ENCODE data around the gene RCAN1. TPM values are rescaled to one million over a fixed set of nuclear protein-coding genes. Genes with fewer than 3 reads are reported as not detected.

RCAN1 gene
- total and polyA plus RNA-seq, 2 of the 4 experiments (the other 2 are of a cell fraction): 53.5 to 175 TPM

DNA sequence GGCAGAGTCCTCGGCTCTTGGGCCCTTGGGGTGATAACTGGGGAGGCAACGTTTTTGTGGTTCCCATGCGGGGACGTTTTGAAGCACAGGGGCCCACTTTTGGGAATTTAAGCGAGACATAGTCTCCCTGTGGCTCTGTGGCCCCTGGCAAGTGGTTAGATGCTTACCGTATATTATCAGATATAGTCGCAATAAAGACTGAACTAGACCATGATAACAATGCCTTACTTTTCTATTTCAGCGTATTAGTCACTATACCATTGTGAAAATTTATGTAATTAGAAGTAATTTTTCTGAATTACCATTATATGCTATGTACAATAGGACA, 538 bp upstream of the RCAN1 start:
- DNase-seq (no peak), ATAC-seq (ENCODE audit: low read depth) (peak; percentile 52)
- CTCF ChIA-PET: interaction anchor here (2.1 kb wide), 1 partner anchor 13 kb away, joined by 8 read pairs; no protein-coding TSS in a partner anchor
- Histone ChIP-seq H2AK5ac (ENCODE audit: low read depth, low read length) (no peak overlapping the region), H3K56ac (ENCODE audit: extremely low read depth, insufficient read depth, low read length) (no peak overlapping the region), H4K20me1 (ENCODE audit: insufficient read depth, low read length) (no peaks in the 10 kb centered on the region), H4K5ac (ENCODE audit: low read depth, low read length) (peak overlapping the region; percentile 71; the same call in 1 of the 2 replicates), H3K27me3 (ENCODE audit: control insufficient read depth, insufficient read depth, low read length) (peaks cover 12% of the 10 kb centered on the region), H2BK20ac (ENCODE audit: low read depth, low read length) (no peak overlapping the region), H3K9me1 (ENCODE audit: insufficient read depth, low read length) (0 out of 2 replicates have a peak, but pooled peaks cover 5% of the 10 kb centered on the region), H3K4me3 (ENCODE audit: insufficient read depth, low read depth, low read length) (peak overlapping the region; percentile 63), H2AK9ac (replicated peaks; ENCODE audit: low read depth, low read length, poor library complexity) (no peak overlapping the region), H2BK120ac (ENCODE audit: low read depth, low read length) (peak overlapping the region; percentile 82; the same call in 1 of the 2 replicates), H3K36me3 (ENCODE audit: control insufficient read depth, insufficient read depth, low read length) (no peaks in the 10 kb centered on the region), H3K18ac (ENCODE audit: low read depth, low read length) (no peak overlapping the region), H2BK5ac (ENCODE audit: low read depth, low read length, poor library complexity, severe bottlenecking) (peak overlapping the region; percentile 70), H3K4ac (ENCODE audit: low read depth, low read length) (peak overlapping the region; percentile 82; the same call in 1 of the 2 replicates), H3K14ac (replicated peaks; ENCODE audit: low read depth, low read length) (0 out of 2 replicates have a peak overlapping the region, but pooled peaks have one; percentile 63), H2AFZ (replicated peaks; ENCODE audit: low read length, poor library complexity) (peak overlapping the region; percentile 99), H3K9me3 (ENCODE audit: control insufficient read depth, insufficient read depth, low read length) (no peaks in the 10 kb centered on the region), H4K8ac (ENCODE audit: low read depth in 2 of 2, low read length in 2 of 2) (peak overlapping the region; percentile 81 to 92), H3K9ac (ENCODE audit: low read depth, low read length) (peak overlapping the region; percentile 82), H3K79me1 (ENCODE audit: low read depth in 1 of 2, low read length in 2 of 2) (peaks cover 9 to 18% of the 10 kb centered on the region in 2 experiments; a peak in 3 of 4 replicates), H3K27ac (ENCODE audit: insufficient read depth, low read length) (peak overlapping the region; percentile 72), H2BK15ac (ENCODE audit: low read depth, low read length) (0 out of 3 replicates have a peak overlapping the region, but pooled peaks have one; percentile 53), H3K4me2 (ENCODE audit: low read depth, low read length) (peak overlapping the region; percentile 84), H3K4me1 (ENCODE audit: control insufficient read depth, insufficient read depth, low read length) (peaks cover 2% of the 10 kb centered on the region; the same call in 1 of the 2 replicates), H3K23ac (ENCODE audit: low read depth, low read length) (no peak overlapping the region; the same call in 1 of the 2 replicates), H4K91ac (ENCODE audit: insufficient read depth, low read depth, low read length) (peak overlapping the region; percentile 84)
- WGBS, 2 experiments (ENCODE audit: extremely low coverage in 2 of 2, insufficient read length in 1 of 2): no CpG with 5 or more reads among the region's 8 CpGs
- TF ChIP-seq NFE2L2 (IDR thresholded peaks at IDR 0.05; ENCODE audit: low read depth, low read length) (no peak), MXI1 (IDR thresholded peaks at IDR 0.05; ENCODE audit: borderline replicate concordance, low read depth, low read length) (no peak), MAZ (IDR thresholded peaks at IDR 0.05; ENCODE audit: borderline replicate concordance, low read depth, low read length) (no peak), FOS (IDR thresholded peaks at IDR 0.05; ENCODE audit: low read depth, low read length) (no peak), RFX5 (IDR thresholded peaks at IDR 0.05; ENCODE audit: low read depth, low read length) (no peak), RAD21 (IDR thresholded peaks at IDR 0.05; ENCODE audit: low read length) (no peak), POLR2A (IDR thresholded peaks at IDR 0.05; ENCODE audit: low read depth, low read length) (no peak), CHD1 (IDR thresholded peaks at IDR 0.05; ENCODE audit: low read depth, low read length) (no peak)
- TF ChIP-seq, protein P1, sequence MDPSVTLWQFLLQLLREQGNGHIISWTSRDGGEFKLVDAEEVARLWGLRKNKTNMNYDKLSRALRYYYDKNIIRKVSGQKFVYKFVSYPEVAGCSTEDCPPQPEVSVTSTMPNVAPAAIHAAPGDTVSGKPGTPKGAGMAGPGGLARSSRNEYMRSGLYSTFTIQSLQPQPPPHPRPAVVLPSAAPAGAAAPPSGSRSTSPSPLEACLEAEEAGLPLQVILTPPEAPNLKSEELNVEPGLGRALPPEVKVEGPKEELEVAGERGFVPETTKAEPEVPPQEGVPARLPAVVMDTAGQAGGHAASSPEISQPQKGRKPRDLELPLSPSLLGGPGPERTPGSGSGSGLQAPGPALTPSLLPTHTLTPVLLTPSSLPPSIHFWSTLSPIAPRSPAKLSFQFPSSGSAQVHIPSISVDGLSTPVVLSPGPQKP (IDR thresholded peaks at IDR 0.05; ENCODE audit: borderline replicate concordance, low read depth, low read length): no peak
- TF ChIP-seq, protein P2, sequence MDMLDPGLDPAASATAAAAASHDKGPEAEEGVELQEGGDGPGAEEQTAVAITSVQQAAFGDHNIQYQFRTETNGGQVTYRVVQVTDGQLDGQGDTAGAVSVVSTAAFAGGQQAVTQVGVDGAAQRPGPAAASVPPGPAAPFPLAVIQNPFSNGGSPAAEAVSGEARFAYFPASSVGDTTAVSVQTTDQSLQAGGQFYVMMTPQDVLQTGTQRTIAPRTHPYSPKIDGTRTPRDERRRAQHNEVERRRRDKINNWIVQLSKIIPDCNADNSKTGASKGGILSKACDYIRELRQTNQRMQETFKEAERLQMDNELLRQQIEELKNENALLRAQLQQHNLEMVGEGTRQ (IDR thresholded peaks at IDR 0.05; ENCODE audit: low read depth, low read length): no peak
- intact Hi-C loops (cut with micrococcal nuclease): loop anchor here (1.0 kb wide), 1 partner anchor 90 kb away; no protein-coding TSS in a partner anchor
- no TSS peak for BruUV-seq (replicated peaks)
- in situ Hi-C loops (cut with MboI; ENCODE audit: low sequenced_read_pairs): loop anchor here (25.0 kb wide), 1 partner anchor 703 kb away; the partner anchor contains the start of gene ATP5PO
- dilution Hi-C loops (cut with HindIII; ENCODE audit: low sequenced_read_pairs, unreplicated experiment): no loop called here
- POLR2A ChIA-PET (ENCODE audit: unreplicated experiment): no interaction called here

Data from IMR-90 (cell line).